ENCODE measurements around the gene MPV17. TPM values are rescaled to one million over a fixed set of nuclear protein-coding genes. Genes with fewer than 3 reads are reported as not detected.
"Not testable (repeated sequence)": the region's sequence is repeated elsewhere in the genome, so short reads cannot be mapped to it uniquely, and the experiment has no call there.

Gene MPV17
- polyA plus RNA-seq, 10 donors: 39.0 to 68.5 (median 47.1) TPM

DNA sequence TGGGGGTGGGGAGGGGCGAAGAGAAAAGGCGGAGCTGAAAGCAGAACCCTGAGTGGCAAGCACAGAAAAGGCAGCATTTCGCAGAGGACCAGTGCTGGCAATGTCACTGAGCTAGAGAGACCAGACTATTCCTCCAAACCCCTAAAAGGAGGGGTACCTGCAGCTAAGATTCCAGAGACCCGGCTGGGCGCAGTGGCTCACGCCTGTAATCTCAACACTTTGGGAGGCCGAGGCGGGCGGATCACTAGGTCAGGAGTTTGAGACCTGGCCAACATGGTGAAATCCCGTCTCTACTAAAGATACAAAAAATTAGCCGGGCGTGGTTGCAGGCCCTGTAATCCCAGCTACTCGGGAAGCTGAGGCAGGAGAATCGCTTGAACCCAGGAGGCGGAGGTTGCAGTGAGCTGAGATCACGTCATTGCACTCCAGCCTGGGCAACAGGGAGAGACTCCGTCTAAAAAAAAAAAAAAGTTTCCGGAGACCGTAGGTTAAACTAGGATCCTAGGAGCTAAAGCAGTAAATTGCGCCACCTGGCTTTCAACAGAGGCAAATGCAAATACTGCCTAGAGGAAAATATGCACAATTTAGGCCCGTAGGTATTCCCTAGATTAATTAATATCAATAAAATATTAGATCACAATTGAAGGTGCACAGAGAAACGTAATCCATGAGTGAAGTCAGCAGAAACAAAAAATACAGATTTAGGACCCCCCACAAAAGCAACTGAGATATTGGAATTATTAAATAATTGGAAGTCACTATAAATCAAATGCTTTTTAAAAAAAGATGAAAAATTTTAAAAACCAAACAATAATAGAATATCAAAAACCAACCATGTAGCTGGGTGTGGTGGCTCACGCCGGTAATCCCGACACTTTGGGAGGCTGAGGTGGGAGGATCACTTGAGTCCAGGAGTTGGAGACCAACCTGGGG, 19.5 kb downstream of the MPV17 start:
- peak in 2 of 3 donors; percentile 40 to 47 for DNase-seq

DNA sequence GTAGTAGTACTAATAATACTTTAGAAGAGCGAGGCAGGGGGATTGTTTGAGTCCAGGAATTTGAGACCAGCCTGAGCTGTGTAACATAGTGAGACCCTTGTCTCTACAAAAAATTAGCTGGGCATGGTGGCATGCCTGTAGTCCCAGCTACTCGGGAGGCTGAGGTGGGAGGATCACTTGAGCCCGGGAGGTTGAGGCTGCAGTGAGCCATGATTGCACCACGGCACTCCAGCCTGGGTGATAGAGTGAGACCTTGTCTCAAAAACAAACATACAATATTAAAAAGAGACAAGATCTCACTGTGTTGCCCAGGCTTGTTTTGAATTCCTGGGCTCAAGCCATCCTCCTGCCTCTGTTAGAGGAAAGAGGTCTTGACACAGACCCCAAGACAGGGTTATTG, 22.3 kb downstream of the MPV17 start:
- DNase-seq: not testable (repeated sequence)

- no peak for DNase-seq
Observed at GRCh38 chr2:27298391-27299080, 24.4 kb downstream of the MPV17 start.

GRCh38 chr2:27297195-27297594, 25.7 kb downstream of the MPV17 start:
- no peak for DNase-seq

DNA sequence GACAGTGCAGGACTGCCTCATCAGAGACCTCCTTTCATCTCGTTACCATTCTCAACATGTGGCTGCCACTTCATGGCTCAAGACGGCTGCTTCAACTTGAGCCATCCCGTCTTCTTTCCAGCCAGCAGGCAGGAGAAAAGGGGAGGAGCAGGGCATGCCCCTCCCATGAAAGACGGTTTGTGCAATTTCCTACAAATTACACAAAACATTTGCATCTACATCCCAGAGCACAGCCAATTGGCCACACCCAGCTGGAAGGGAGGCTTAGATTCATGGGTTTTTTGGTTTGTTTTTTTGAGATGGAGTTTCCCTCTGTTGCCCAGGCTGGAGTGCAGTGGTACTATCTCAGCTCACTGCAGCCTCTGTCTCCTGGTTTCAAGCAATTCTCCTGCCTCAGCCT, 26.4 kb downstream of the MPV17 start:
- DNase-seq: no peak

GRCh38 chr2:27294928-27295327, 28.0 kb downstream of the MPV17 start:
- DNase-seq: no peak

- no peak for DNase-seq
Observed at GRCh38 chr2:27291865-27292264, 31.0 kb downstream of the MPV17 start.

GRCh38 chr2:27290549-27290948, 32.3 kb downstream of the MPV17 start:
- no peak for DNase-seq

DNA sequence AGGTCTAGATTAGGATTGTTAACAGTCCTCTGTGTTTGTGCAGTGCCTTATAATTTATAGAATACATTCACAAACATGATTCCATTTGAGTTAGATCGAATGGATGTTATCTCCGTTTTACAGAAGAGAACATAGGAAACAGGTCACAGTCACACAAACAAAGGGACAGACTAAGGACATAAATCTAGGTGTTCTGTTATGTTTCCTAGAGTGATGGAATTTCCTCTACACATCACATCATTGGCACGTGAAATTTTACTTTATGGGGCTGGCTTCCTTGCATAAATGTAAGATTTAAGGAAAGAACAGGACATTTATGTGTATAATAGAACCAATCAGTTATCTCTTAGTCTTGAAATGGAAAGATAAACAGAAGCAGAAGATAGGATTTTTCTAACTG, 34.3 kb downstream of the MPV17 start:
- no peak for DNase-seq

DNA sequence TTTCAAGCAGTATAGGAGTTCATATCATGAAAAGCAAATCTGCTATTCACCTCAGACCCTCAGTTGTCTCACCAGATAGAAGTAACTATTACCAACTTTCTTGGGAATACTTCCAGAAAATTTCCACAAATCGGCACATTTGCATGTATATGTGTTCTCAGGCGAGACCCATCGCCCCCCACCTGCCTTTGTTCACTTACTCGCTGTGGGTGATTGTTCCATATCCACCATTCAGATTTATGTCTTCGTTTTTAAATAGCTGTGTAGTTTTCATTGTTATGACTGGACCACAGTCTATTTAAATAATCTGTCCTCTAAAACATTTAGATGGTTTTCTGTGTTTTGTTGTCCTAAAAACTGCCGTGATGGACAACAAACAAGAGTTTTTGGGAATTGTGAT, 37.4 kb downstream of the MPV17 start:
- no peak for DNase-seq

GRCh38 chr2:27284996-27285395, 37.9 kb downstream of the MPV17 start:
- no peak for DNase-seq

DNA sequence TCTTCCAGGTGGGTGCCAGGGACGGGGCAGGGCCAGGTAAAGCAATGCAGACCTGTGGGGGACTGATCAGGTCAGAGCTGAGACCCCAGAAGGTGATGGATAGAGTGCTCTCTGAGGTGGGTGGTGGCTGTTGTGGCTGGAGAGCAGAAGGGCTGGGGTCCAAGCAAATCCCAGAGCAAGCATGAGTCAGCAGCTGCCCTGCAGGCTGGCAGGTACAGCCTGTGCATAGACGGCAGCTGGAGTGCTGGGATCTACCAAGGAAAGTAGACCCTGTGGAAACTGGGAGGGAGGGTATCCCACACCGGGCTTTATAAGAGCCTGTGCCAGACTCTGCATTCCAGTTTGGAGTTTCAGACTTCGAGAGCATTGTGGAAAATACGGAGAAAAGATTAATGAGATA, 40.0 kb downstream of the MPV17 start:
- no peak for DNase-seq

GRCh38 chr2:27281855-27282559, 40.9 kb downstream of the MPV17 start, which contains the start of gene TRIM54:
Gene TRIM54, plus strand, starts transcription at chr2:27282429. Its CDS starts 303 bp downstream, at chr2:27282732.
- DNase-seq: peak; percentile 30 to 67 (median 40)

DNA sequence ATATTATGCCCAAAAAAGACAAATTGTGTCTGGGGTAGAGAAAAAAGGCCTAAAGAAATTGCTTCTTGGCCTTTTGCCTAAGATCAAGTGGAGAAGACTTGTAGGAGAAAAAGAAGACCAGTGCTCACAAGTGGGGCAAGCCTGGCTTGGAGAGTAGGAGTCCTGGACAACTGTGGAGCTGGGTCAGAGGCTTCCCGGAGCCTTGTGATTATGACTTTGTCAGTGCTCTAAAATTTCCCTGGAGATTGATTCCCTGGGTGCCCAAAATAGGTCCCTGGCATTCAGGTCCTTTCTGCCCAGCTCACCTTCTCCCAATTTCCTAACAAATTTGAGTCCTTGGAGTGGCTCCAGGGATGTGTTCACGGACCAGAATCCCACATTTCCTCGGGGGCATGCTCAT, 41.5 kb downstream of the MPV17 start:
- no peak for DNase-seq

- no peak for DNase-seq
Observed at GRCh38 chr2:27280826-27281225, 42.1 kb downstream of the MPV17 start.

- DNase-seq: no peak
Observed at GRCh38 chr2:27278010-27278409, 44.9 kb downstream of the MPV17 start.

DNA sequence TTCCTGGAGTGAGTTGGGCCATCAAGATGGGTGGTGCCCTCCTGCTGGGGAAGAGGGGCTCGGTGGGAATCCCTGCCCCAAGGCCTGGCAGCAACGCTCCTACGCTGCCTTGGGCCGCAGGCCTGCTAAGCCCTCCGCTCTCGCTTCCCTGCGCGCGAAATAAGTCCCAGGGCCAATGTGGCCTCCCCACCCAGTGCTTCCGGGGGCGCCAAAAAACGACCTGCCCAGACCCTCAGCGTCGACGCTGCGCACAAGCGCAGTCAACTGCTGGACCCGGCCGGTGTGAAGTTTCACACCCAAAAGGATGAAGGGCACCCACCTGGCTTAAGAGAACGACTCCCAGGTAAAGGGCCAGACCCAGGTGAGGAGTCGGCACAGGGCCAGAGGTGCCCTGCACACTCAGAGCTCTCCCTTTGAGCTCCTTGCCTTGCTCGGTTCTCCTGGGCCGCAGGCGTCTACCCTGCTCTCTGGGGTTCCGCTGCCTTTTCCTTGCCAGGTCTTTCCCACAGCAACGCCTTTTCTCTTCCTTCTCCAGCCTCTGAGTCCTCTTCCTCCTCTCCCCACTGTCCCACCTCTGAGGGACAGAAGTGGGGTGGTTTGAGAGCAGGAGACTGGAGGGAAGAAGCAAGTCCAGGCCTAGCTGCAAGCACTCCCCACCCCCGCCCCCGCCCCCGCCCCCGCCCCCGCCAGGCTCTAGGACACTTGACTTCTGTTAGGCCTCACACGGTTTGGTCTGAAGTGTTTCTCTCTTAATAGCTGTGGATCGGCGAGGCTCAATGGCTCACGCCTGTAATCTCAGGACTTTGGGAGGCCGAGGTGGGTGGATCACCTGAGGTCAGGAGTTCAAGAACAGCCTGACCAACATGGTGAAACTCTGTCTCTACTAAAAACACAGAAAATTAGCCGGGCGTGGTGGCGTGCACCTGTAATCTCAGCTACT, 47.4 kb downstream of the MPV17 start, which contains the start of gene DNAJC5G:
DNAJC5G (plus strand) TSS at position 223 of the 940 bp plus-strand sequence. CDS start 1,296 bp downstream, outside the sequence.
- DNase-seq: no peak

- DNase-seq: not testable (repeated sequence)
Observed at GRCh38 chr2:27272537-27273522, 50.1 kb downstream of the MPV17 start.

- DNase-seq: no peak
Observed at GRCh38 chr2:27271631-27272340, 51.1 kb downstream of the MPV17 start.
